Islet precursor cell (in vitro differentiated cells): ENCODE data around the gene SIVA1.
"Not testable (repeated sequence)": the region's sequence is repeated elsewhere in the genome, so short reads cannot be mapped to it uniquely, and the experiment has no call there.

ENCODE experiments used
- DNase-seq: peaks from one replicate; pipeline ENCODE4 v3.0.0-alpha.2; 2018

Gene SIVA1

DNA sequence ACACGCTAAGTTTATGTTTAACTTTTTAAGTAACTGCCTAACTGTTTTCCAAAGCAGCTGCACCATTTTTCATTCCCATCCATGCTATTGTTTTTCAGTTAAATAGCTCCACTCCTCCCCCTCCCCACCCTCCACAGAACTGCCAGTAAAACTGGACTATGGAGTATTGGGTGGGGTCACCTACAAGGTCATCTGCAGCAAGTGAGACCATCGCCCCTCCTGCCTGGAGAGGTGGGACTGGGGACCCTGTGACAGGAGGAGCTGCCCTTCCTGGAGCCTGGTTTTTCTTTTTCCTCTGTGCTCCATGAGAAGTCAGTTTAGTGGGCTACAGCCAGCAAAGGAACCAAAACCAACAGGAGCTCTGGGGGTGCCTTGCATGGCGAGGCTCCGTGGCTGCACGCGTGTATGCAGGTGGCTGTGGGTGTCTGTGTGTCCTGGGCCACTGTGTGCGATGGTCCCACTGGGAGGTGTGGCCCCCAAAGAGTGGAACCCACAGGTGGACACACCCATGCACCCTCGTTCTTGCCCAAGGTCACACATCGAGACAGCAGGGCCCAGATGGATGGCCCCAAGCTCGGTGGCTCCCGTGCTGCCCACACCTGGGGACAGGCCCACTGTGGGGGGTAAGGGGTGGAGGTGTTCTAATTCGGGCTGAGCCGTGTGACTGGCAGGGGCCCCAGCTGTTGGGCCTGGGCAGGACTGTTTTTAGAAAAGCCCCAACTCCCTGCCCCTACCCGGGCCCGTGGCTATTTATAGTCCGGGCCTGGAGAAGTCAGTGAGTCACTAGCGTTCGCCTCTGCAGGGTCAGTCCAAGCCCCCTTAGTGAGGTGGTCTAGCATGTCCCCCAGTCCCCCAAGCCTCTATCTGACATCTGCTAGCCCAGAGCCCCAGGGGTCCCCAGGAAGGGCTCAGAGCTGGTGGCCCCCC lies 31.2 kb upstream of the SIVA1 start:
- DNase-seq: no peak

DNA sequence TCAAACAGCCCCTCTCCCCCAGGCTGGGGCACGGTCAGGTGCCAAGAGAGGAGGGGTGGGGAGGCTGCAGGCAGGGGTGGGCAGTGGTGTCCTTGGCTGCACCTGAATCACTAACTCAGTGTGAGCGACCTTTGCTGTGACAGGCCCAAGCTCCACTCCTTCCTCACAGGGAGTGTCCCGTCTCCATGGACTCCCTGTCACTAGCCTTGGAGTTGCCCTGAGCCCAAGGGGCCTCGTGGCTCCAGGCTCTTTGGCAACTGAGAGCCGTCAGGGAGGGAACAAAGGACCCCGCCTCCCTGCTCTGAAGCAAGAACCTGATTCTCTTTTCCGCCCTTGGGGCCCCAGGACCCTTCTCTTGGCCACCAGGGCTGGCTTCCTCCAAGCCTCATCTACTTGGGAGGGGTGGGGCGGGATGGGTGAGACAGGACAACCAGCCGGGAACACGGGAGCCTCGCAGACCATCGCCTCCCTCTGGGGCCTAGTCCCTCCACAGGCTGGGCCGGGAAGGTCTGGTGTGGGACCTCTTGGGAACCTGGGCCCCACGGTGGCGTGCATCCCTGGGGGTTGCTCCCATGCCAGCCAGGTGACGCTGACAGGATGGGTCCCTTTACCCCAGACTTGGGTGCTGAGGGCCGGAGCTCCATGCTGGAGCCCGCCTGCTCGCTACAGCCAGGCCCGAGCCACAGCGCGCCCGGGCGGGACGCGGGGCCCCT lies 29.9 kb upstream of the SIVA1 start:
- DNase-seq: no peak

DNA sequence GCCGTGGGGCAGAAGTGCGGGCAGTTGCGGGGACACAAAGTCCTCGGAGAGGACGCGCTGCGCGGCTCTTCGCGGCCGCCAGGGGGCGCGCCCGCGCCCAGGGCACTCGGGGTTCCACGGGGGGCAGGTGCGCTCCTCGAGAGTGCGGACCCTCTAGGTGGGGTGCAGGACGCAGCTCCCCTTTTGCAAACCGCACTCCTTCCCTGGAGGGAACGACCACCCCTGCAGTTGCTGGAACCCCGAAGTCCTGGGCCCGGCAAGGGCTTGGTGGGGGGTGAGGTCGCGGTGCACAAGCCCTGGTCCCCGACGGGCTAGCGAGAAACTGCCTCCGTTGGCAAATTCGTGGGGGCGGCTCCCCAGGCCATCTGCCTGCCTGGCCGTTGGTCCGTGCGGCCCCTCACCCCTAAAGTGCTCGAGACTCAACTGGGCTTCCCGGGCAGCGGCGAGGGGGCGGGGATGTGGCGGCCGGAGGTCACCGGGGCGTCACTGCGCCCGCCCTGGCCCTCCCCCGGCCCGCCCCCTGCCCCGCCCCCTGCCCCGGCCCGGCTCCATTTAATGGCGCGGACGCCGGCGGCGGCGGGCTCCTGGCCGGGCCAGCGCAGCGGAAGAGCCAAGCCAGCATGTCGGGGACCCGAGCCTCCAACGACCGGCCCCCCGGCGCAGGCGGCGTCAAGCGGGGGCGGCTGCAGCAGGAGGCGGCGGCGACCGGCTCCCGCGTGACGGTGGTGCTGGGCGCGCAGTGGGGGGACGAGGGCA lies 29.1 kb upstream of the SIVA1 start, which contains the start of gene ADSS1:
TSS of gene ADSS1 (plus strand) at position 579 of the 756 bp plus-strand sequence. CDS start at position 621, 42 bp downstream.
- DNase-seq: peak; percentile 82

DNA sequence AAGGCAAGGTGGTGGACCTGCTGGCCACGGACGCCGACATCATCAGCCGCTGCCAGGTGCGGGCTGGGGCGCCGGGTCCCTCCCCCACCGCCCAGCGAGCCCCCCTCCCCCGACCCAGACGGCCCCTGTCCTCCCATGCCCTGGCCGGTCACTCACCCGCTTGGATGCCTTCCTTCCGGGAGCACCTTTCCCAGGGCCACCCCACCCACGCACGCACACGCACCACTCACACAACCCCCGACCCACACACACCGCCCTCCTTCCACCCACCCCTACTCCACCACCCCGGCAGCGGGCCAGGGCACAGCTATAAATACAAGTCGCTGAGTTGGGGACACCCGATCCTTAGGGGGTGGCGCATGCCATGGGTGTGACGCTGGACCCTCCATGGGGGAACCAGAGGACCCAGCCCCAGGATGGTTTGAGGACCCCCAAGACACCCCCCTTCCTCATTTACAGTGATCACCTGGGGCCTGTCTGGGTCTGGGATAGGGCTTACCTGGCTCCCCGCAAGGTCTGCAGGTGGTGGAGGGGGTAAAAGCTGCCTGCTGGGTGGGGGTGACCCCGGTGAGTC lies 28.5 kb upstream of the SIVA1 start:
- DNase-seq: no peak

DNA sequence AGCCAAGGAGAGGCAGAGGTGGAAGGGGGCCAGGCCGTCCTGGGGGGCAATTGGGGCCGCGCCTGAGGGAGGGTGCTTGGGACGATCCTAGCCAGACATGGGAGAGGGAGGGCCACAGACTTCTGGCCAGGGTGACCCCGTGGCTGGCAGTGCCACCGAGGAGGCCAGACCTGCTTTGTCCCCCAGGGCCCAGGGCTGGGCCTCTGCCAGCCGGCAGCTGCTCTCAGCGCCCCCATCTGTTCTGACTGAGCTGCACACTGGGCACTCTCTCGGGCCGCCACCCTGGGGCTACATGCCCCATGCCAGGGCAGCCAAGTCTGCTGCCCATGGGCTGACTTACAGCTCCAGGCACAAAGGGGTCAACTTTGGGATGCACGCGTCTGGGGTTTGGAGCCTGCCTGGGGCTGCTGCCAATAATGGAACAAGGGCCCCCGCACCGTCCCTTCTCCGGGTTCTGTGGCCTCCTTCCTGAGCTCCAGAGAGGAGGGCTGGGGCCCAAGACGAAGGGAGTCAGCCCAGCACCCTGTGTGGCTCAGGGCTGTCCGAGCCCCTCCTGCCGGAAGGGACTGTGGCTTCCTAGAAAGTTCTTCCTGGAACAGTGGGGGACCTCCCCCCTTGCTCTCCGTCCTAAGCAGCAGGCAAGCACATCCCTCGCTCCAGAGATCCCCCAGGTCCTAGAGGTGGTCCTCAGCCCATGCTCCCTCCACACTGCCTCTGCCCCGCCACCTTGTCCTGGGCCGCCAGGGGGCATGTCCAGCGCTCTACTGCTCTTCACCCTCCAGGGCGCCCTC lies 27.8 kb upstream of the SIVA1 start:
- DNase-seq: peak; percentile 78

DNA sequence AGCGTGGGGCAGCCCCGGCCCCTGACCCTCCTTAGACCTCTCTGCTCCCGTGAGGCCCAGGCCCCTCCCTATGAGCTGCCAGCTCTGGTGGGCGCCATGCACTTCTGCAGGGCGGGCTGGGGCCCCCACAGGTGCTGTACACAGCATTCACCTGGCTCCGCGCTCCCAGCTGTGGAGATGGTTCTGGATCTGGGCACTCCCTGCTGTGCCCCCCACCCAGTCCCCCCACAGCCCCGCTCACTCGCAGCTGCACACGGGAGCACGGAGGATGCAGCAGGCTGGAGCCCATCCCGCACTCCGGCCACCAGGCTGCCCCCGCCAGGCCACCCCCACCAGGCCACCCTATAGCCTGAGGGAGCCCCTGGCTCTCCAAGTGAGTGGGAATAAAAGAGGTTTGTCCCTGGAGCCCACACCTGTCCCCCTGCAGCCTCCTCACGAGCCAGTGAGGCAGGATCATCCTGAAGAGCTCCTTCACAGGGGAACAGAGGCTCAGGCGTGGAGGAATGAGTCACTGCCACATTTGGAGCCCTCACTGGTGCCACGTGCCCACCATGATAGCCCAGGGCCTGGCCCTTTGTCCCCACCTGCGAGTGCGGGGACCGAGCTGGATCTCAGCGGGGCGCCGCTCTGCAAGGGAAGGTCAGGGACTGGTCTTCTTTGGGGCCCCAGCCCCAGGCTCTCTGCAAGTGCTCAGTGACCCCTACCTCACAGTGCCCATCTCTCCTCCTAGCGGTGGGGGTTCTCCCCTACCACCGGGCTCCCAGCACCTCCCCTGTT lies 27.0 kb upstream of the SIVA1 start:
- DNase-seq: no peak

DNA sequence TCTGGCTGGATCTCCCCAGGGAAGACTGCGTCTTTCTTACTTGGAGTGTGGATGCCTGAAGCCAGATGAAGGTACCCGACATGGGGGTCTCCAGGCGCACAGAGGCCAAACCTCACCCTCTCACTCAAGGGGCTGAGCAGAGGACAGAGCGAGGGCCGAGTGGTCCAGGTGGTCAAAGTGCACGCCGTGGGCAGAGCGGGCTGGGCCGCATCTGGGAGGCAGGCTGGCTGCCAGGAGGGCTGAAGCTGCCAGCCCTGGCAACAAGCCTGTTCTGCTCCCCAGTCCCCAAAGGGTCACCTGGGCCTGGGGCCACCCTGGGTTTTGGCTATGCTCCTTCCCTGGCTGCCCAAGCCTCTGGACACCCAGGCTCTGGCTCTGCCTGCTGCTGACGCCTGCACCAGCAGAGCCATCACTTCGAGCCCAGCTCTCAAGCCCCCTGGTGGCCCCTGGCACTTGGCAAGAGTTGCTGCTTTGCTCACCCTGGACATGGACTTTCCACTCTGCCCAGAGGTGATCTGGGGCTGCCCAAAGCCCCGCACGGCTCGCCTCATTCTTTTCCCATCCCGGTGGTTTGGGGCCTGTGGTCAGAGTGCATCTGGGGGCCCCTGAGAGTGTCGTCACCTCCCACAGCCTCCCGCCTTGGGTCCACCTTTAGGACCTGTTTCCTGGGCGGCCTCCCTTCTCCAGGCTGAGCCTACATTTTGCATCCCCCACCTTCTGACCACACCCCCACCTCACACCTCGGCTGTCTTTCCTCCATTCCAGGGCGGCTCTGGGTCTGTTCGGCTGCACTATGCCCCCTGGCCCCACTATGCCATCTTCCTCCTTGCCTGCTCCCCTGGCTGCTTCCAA lies 26.1 kb upstream of the SIVA1 start:
- peak; percentile 75 for DNase-seq

DNA sequence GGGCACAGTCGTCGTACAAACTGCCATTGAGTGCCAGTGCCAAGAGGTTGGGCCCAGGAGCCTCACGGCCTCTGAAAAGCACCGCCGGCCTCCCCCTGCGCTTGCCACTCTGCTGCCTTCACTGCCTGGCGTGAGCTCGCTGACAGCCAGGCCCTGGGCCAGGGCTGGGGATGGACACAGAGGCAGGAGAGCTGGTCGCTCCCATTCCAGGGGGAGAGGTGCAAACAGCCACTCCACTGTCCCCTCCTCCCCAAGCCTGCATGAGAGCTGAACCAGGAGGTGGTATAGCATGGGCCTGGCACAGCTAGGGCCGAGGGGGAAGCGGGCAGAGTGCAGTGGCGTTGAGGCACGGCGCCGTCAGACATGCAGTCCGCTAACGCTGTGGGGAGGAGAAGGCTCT lies 24.3 kb upstream of the SIVA1 start:
- DNase-seq: no peak

DNA sequence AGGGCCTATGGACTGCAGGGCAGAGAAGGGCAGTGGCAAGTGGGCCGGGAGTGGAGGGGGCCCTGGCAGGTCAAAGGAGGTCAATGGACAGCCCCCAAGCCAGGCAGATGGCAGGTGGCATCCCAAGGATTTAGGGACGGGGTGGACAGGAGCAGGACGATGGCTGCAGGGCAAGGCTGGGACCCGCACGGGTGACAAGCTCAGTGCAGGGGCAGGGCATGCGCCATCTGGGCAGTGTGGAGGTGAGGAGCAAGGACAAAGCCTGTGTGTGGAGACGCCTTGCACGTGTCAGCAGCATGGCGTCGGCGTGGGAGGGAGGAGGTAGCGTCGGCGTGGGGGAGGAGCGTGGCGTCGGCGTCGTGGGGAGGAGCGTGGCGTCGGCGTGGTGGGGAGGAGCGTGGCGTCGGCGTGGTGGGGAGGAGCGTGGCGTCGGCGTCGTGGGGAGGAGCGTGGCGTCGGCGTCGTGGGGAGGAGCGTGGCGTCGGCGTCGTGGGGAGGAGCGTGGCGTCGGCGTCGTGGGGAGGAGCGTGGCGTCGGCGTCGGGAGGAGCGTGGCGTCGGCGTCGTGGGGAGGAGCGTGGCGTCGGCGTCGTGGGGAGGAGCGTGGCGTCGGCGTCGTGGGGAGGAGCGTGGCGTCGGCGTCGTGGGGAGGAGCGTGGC lies 23.6 kb upstream of the SIVA1 start:
- DNase-seq: not testable (repeated sequence)

DNA sequence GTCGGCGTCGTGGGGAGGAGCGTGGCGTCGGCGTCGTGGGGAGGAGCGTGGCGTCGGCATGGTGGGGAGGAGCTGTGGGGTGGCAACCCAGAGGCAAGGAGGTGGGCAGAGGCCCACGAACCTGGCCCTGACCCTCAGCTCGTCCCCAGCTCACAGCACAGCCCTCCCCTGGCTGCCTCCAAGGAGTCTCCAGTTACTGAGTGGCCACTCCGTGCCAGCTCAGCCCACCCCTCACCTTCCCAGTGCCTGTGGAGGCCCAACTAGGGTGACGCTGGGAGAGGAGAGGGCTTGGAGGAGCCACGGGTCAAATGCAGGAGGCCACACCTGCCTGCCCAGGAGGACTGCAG lies 23.1 kb upstream of the SIVA1 start:
- DNase-seq: no peak

DNA sequence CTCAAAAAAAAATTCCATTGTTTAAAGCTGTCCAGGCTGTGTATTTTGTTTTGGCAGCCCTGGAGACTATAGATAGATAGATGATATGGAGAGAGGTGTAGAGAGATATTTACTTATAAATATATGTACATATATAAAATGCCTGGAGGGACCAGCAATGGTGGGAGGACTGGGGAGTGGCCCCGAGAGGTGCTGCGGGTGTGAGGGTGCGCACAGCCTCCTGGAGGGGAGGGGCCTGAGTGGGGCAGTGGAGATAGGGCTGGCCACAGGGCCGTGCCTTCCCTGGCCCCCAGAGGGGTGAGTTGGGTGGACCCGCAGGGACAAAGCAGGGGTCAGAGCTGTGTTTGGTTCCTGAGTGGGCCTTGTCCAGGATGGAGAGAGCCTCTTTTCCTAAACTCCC lies 22.5 kb upstream of the SIVA1 start:
- no peak for DNase-seq

DNA sequence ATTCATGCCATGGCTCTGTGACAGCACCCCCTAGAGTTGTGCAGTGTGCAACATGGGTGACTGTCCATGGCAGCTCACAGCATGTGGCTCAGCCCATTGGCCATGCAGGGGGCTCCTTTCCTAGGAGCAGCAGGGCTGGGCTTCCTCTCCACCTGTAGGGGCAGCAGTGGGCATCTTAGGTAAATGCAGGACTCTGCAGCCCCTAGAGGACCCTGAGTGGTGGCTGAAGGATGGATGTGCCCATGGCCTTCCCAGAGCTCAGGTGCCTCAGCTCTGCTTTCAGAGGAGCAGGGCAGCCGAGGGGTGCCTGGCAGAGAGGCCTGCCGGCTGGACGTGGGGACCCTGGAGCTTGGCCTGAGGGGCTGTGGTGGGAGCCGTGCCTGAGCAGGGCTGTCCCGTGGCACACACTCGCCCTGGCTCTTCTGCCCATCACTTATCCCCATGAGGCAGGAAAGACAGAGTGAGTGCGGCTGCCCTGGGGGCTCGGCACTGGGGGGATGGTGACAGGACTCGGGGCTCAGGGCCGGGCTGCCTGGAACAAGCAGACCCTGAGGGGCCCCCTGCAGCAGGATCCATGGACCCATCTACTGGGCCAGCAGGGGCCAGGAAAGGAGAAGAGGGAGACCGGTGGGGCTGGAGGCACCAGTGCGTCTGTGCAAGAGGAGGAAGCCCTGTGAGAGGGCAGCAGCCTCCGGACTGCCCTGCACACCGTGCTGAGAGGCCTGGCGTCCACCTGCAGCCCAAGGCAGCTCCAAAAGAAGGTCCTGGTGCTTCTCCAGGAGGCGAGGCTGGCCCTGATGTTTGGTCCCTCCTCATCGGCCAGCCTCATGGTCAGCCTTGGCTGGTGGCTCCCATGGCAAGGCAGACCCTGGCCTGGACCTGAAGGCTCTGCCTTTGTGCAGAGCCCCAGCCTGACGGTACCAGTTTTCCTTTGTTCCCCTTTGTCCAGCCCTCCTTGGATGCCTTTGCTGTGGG lies 21.3 kb upstream of the SIVA1 start:
- DNase-seq: peak; percentile 85

DNA sequence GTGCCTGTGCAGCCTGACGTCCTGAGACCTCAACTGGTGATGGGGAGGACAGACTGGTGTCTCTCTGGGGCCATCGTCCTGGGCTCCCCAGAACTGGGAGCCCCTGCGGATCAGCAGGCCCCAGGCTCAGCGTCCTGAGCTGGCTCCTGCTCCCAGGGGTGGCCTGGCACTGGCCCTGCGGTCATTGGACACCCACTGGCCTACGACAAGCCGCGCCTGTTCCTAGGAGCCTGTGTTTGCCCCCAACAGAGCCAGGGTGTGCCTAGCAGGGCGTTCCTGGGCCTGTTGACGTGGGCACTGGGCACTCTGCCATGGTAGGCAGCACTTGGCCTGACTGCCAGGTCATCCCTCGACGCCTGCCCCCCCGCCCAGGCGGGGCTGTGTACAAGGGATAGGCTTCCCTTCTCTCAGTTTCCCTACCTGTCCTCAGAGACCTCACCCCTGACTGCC lies 20.6 kb upstream of the SIVA1 start:
- DNase-seq: no peak

DNA sequence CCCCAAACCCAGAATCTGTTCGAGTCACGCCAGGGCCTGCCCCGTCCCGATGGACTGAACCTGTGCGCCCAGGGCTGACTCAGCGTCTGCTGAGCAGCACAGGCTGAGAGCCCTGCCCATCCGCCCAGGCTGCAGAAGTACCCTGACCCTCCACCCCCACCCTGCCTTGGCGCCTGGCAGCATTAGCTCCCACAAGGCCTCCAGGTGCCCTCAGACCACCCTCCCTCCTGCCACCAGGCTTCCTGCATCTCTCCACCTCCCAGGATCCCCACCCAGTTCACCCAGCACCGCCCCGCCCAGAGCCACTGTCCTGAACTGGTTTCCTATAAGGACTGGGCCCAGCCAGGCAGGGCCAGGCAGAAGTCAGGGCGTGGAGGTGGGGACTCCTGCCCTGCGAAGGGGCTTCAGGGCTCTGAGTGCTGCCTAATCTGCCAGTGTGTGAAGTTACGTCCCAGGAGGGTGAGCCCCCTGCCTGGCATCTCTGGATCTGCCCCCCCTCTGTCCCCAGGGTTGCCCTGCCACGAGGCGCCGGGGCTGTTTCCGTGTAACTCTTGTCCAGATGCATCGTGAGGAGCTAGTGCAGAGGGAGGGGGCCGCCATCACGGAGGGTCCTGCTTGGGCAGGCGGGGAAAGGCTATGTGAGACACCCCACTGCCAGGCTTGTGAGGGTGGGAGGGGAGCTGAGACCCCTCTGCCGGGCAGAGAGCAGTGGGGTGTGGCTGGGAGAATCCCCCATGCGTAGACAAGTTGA lies 19.8 kb upstream of the SIVA1 start:
- no peak for DNase-seq

DNA sequence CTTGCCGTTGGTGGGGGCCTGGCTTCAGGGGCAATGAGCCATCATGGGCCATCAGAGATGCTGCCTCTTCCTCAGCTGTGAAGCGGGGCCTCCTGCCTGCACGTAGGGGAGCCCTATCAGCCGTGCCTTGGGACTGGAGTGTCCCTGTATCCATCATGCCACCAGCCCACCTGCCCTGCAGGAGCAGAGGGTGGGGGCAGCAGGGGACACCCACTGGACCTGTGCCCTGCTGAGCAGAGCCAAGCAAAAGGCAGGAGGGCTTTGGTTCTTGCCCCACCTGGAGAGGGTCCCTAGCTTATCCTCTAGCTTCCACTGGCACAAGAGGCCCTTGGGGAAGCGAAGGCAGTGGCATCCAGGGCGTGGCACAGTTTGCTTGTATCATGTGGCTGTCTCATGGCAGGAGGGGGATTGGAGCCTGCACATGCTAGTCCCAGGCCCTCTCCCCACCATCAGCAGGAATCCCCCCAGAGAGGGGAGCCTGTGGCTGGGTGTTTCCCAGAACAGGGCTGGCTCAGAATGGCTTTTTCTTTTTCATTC lies 18.8 kb upstream of the SIVA1 start:
- no peak for DNase-seq

DNA sequence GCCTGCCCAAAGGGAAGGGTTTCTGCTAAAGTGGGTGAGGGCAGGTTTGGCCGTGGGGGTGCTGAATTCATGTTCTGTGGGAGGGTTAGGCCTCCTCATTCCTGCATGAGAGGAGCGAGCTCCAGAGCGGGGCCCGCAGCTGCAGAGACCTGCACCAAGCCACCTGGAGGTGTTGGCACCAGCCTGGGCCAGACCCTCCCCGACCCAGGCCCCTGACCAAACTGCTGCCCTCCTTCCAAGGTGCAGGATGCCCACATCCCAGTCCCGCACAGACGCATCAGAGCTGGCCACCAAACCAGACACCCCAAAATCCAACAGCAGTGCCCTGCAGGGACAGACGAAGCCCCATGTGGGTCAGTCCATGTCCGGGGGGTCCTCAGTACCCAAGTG lies 18.4 kb upstream of the SIVA1 start:
- DNase-seq: no peak

DNA sequence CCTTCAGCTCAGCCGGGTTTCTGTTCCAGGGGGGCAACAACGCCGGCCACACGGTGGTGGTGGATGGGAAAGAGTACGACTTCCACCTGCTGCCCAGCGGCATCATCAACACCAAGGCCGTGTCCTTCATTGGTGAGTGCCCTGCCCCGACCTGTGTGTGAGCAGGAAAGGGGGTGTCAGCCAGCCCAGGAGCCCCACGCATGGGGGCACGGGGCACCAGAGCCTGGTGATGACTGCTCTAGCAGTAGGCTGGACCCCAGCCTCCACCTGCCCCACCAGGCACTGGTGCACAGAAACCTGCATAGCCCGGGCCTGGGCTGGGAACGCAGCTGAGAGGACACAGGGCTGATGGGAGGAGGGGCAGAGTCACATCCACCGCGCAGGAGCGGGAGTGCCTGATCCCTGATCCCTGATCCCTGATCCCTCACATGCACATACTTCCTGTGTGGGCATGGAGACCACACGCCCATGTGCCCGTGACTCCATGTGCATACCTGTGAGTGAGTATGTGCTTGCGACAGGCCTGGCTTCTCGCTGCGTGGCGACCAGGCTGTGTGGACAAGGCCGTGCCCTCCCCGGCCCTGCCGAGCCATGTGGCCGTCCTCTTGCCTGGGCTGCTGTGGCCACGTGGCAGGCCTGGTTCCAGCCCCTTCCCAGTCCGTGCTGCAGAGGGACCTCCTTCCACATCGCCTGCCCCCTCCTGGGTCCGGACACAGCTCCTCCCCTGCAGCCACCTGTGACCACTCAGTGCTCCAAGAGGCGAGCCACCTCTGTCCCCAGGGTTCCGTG lies 17.8 kb upstream of the SIVA1 start:
- no peak for DNase-seq
